ENCODE measurements around the gene RAB28.

Gene RAB28

DNA sequence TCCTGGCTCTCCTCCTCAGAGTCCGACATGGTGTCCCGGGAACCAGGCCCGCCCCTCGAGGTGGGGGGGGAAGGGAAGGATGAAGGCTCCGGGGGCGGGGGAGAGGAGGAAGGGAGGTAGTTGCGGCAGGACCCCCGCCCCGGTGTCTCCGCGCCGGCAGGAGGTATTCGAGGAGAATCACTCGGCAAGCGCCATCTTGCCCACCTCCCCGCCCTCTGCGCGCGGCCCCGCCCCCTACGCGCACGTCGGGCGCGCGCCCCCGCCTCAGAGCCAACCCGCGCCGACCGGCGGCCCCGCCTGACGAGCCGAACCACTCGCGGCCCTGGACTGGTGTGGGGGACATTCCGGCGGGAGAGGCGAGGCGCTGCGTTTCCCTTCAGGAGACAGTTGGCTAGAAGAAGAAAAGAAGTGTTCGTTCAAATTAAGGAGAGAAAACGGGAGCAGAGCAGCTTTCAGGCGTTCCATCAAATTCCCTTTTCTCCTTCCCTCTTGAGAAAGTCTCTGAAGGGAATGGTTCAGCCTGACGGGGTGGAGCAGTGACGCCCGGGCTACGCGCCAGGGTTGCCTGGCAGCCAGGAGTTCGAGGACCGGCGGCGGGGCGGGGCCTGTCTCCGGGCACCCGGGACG, at the start of gene RAB28:
RAB28 (minus strand) TSS at position 219 of the 627 bp plus-strand sequence.
- DNase-seq, result peak; percentile 95

DNA sequence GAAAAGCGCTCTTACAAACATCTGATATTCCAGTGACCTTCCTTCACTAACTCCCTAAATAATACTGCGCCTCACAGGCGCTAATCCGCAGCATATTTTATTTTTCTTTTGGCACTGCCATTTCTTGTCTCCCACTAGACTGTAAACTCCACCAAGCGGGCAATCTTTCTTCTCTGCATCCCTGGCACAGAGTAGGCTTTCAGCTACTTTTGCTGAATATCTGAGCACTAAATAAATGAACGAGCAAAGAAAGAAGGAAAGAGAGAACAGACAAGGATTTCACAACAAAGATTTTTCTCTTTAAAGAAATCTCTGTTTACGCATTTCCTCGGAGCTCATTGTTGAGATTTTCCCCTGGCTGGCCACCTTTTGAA, 47.5 kb upstream of the RAB28 start:
- no peak for DNase-seq

DNA sequence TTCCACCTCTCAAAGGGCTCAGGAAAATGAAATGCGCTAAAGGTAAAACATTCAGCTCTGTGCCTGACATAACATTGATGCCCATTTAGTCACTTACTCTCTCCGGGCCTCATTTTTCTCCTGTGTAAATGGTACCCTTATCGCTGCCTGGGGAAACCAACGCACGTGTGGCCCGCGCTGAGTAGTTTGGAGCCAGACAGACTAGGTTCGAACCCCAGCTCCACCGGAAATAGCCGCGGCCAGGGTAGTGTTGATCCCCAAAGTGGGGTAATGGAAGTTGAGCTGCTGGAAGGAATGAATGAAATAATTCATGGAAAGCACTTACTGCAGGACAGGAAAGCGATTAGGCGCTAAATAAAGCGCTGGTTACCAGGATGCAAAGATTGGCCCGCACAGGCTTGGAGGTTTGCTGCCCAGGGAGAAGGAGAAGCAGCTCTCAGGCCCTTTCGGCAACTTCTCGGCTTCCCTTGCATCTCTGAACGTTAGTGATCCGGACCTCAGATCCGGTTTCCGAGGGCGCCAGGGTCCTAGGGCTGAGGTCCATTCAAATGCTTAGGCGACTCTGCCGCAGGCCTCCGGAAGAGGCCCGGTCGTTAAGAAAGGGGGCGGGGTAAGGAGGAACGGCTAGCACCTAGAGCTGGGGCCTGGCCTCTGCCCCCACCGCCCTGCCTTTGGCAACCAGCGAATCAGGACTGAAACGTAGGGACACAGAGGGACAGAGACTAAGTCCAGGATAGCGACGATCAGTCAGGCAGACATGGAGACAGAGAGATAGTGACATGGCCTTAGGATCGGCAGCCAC, 46.9 kb upstream of the RAB28 start:
- no peak for DNase-seq

DNA sequence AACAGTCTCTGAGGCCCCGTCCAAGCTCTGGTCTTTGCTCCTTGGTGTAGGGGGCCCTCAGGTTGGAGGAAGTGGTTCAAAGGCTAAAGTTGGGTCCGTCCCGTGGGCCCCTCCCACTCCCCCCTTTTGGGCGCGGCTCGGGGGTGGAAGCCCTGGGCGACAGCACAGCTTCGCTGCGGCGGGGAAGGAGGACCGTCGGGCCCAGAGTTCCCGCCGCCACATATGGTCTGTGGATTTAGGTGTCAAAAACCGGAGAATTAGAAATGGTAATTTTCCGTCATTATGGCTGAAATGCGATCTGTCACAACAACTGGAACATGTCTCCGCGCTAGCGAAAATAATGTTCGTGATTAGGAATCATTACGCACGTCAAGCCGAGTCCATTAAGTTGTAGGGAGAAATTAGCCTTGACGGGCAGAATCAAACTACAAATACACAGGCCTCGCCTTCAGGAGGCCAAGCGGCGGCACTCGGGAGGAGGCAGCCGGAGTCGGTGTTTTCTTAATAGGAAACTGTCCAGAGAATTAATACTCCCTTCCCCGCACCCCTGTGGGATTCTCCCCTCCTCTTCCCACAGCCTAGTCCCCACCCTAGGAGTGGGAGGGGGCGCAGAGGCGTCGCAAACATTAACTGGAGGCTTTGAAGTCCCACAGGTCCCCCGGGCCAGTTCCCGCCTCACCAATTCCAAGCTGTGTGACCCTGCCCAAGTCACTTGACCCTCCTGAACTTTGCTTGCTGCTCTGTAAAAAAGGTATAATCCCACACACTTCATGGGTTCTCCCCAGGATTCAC, 45.2 kb upstream of the RAB28 start:
- DNase-seq, result no peak

DNA sequence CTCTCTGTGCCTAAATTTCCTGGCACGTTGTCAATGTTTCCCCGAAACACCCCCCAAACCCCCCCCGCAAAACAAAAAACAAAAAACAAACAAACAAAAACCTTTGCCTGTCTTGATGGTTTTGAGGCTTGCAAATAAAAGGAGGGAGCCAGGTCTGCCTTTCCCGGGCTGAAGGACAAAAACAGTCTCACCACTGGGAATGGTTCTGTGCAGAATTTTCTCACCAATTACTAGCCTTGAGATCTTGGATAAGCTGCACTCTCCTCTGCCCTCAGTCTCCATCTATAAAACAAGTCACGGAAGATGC, 44.6 kb upstream of the RAB28 start:
- DNase-seq, result no peak

DNA sequence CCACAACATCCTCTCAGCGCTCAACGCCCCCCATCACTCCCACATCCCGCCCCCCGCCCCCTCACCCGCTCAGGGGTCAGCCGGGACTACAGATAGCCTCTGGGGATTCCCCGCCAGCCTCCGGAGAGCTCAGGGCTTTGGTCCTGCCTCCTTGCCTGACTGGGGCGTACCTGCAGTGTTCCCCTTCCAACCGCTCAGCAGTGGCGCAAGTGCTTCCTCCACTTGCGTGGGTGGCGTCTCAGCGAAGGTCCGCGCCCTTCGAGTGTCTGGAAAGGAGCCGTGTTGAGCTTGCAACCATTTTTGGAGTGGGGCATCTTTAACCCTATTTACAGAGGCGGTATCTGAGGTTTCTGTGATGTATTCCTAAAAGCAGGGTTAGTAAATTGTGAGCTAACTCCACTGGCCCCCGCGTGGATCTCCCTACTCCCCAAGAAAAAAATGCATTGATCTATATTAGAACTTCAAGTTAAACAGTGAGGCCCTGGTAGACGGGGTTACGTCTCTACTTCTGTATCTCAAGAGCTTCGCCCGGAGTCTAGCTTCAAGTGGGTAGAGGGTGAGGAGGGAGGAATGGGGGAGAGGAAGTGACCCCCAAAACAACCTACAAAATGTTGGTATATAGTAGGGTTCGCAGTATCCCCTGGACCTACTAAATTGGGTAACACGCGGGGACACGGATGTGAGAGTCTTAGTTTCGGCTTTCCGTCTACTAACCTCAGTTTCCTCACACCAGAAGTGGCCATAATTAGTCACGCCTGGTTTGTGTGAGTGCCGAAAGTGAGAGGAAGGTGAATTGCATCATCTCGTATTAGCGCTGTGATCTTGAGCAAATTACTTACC, 44.1 kb upstream of the RAB28 start:
- no peak for DNase-seq

DNA sequence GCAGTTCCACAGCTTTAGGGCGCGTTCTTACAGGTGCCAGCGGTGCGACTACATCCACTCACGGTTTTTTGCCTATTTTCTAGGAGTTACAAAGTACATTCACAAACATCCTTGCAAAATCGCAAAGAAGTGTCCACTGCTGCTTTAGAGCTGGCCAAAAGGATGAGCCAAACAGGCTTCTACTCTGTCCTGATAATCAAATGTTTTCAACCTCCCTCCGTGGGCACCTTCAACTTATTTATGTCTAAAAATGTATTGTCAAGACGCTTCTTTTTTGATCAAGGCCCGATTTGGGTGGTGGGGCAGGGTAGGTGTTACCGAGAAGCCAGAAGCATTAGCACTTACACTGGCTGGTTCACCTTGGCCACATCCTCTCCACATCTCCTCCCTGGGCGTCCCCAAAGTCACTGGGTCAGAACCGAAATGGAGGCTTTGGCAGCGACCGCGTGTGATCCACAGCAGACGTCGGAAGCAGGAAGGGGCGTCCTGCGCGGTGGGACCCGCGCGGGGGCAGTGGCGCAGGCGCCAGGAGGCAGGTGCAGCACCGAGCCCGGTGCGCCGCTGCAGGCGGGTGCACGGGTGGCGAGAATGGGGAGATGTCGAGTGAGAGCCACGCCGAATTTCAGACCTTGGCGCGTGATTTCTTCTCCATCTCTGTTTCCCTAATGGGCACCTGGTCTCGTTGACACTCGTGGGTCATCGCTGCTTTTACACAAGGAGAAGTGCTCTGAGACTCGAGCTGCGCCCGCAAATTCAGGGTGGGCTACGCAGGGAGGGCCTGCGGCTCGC, 43.2 kb upstream of the RAB28 start:
- no peak for DNase-seq

DNA sequence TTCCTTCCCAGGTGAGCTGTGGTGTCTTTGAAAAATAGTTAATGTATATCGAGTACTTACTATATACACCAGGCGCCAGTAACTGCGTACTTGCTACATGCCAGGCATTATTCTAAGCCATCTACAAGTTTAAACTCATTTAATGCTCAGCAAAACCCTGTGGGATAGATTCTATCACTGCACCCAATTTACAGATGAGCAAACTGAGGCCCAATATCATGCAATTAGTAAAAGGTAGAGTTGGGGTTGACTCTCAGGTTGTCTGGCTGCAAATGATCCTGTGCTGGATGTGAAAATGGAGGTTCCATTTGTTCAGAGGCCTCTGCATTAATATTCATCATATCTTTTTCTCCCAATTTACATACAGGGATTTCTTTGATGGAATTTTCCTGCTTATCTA, 42.5 kb upstream of the RAB28 start:
- DNase-seq, result no peak

DNA sequence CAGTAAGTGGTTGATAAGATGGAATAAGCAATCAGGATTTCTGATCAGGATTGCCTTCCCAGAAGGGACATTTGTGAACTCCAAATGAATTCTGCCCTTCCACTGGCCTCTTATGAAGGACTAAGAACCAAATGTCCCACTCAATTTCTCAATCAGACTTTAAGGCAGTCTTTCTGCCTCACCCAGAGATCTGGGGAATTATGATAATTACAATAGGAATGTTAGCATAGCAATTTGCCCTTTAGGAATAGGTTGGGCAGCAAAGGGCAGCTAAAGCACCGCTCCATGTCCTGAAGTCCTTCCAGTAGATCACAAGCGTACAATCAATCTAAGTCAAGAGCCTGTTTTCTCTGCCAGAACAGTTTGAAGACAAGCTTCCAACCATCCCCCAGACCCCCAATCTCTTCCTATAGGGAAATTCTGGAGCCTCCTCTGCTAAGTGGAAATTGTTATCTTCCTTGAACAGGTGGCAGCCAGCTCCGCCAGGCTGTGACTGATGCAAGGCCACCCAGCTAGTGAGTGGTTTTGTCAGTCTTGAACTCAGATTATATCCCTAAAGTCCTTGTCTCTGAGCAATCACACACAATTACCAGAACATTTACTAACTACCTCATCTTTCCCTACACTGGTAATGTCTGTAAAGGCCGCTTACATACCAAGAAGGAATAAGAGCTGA, 41.6 kb upstream of the RAB28 start:
- DNase-seq, result no peak

DNA sequence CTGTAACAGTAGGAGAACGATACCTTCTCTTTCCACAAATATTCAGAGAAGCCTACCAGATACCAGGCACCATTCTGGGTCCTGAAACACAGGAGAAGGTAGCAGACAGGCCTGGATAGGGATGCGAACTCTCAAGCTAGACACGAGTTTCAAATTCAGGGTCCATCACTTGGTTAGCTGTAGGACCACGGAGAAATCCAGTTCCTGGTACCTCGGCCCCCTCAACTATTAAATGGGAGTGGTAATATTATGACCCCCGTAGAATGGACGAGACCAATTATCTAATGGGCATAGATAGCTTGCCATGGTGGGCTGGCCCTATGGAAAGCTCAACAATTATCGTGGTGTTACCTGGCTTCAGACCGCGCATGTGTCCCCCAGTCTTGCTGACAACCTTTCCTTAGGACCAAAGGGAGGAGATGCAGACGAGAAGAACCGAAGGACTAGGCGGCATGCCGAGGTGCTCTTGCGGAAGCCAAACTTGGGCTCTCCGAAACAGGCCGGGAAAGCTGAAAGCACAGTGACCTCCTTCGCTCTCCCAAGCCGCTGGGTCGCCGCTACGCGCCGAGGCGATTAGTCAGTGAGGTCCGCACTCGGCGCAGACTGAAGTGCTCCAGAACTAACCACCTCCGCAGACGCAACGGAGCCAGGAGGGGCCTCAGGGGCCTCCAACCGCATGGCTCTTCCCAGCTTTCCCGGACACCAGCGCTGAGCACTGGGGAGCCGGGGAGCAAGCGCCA, 40.5 kb upstream of the RAB28 start:
- no peak for DNase-seq

DNA sequence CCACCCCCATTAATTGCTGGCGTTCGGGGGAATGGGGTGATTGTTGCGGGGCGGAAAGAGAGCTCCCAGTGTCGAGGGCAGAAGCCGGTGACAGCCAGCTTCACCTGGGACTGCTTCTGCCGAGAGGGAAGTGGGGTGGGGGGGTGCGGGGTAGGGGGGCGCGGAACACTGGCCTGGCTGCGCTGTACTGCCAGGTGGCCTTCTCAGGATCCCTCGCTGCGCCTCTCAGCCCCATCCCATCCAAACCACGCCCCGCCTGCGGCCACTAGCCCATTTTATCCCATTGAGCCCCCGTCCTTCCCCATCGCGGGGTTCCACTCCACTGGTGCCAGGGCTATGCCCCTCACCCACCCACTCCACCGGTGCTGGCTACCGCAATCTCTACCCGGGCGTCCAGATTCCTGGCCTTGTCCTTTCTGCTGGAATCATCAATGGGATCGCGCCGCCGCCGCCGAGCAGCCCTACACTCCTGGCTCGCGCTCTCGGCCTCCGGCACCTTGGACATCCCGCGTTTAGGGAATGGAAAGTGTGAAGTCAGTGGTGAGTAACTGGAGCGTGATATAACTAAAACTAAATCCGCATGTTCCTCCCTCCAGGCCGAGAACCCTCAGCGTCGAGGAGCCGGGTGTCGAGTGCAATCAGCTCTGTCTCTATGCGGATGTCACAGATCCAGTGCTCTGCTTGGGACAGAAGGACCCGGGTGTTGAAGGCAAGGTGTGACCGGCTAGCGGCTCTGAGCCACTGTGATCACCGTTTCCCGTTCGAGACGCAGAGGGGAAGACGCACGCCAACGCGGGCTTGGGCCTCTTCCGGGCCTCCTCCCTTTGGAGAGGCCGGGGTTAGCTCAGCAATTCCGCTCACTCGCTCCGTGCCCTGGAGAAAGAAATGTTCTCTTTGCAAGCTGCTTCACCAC, 39.7 kb upstream of the RAB28 start:
- no peak for DNase-seq

DNA sequence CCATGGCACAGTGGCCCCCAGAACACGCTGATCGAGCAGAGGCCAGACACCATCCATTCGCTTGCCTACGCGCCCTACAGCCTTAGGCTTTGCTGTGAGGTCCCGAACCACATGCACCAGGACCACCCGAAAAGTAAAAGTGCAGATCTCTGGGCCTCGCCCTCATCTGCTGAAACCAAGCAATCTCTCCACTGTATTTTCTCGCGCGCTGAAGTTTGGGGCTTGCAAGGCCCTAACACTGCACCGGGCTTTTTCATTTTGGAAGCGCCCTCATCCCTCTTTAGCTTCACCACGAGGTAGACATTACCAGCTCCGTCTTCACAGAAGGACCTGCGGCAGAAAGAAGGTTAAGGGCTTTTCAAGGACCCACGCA, 39.0 kb upstream of the RAB28 start:
- DNase-seq, result no peak

DNA sequence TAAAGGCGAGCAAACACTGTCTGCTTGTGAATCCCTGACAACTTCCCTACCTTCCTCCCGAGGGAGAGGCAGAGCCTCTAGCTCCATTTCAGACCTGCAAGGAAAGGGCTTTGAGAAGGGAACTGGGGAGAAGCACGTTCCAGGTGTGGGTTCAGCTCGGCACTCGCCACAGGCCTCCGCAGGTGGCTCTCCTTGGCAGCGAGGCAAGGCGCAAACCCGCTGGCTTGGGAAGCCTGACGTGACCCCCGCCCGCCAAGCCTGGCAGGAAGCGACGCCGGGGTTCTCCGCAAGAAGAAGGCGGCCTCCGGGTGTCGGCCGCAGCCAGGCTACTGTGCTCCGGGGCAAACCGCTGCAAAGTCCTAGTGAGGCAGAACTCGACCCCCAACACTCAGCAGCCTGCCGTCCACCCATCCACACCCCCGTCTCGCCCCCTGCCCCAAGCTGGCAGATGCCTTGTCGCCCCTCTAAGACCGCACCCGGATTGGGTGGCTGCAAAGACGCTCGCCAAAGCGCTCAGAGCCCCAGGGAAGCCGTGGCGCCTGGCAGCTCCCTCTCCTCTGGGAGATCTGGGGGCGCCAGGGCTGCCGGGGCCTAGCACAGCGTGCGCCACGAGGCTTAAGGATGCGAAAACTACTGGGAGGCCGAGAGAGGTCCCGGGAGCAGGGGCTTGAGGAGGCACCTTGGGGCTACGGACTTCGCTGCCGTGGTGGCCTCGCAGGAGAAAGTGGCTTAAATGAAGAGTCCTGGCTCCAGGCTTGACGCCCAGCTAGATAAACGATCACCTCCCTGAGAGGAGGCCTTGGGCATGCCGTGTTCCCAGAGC, 38.4 kb upstream of the RAB28 start:
- DNase-seq, result no peak

DNA sequence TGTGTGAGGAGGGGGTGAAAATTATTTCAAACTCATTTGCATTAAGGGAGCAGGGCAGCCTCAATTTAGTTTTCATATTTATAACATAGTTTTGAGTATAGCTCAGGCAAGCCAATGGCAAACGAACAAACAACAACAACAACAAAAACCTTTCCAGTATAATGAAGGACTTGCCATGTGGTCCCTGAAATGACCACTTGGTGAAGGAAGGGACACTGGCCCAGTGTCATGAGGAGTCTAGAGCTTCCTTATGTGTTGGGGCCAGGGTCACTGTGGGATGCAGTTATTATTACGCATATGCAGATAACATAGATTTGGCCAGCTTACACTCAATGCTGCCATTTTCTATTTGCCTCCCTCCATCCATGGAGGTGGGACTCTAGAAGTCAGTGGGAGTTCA, 36.9 kb upstream of the RAB28 start:
- no peak for DNase-seq

DNA sequence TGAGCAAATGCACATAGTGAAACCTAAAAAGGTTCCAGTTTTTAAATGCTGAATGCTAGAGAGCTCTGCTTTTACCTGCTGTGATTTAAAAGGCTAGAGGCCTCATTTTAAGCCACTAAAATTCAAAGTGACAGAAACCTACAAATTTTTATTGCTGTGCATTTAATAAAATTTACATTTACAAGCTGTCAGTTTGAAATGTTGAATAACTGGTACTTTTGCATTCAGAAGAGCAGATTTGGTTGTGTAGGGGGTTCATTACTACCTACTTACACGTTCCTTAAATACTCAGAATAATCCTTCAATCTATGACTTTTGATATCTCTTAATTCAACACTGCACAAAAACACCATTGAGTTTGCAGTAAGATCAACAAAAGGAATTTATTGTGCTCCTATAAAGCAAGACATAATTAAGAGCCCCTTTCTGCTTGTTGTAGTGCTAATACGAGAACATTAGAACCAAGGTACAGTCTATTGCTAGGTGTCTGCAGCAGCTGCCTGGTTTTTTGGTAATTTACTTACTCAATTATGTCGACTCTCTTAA, 32.2 kb upstream of the RAB28 start:
- DNase-seq, result no peak

DNA sequence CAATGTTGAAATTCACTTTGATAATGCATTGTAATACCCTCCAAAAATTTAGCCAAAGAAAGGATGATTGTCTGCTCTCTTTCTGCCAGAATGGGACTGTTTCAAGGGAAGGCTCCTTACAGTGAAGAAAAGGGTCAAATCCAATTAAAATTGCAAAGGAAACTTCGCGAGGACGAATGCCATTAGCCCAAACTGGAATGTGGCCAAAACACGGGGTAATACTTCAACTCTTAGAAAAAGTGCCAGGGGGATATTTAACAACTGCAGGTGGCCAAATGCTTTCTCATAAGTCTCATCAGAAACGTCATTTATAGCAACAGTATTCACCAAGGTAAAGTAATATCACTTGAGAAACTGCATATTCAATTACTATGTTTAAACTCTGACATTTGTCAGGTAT, 31.1 kb upstream of the RAB28 start:
- no peak for DNase-seq

DNA sequence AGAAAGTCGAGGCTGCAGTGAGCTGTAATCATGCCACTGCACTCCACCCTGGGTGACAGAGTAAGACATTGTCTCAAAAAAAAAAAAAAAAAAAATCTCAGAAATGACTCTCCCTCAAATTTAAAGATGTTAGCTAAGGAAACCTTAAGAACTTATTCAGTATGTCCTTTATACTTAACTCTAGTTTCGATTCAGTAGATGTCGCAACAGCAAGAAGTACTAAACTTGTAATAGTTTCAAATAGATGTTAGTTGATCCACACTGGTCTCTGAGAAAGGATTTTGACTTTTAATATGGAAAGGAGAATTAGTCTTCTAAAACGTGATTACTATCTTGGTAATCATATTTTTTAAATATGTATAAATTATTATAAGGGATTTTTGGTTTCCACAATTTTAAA, 30.6 kb upstream of the RAB28 start:
- DNase-seq, result no peak

DNA sequence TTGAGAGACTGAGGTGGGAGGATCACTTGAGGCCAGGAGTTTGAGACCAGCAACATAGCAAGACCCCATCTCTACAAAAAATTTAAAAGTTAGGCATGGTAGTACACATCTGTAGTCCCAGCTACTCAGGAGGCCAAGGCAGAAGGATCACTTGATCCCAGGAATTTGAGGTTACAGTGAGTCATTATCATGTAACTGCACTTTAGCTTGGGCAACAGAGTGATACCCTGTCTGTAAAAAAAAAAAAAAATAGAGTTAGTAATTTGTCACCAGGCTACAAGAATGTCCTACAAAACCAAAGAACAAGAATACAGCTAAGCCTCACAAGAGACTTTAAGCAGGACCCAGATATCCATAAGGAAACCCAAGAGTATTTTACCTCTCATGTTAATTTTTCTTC, 27.0 kb upstream of the RAB28 start:
- DNase-seq, result no peak

DNA sequence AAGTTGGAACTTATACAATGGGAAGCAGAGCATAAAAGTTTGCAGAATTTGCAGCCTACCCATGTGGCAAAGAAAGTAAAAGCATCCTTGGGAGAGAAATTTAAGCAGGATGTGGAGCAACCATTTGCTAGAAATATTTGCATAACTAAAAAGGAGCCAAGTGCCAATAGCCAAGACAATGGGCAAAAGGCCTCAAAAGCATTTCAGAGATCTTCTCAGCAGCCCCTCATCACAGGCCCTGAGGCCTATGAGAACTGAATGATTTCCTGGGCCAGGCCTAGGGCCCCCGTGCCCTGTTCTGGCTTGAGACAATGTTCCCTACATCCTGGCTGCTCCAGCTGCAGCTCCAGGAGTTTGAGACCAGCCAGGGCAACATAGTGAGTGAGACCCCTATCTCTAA, 25.3 kb upstream of the RAB28 start:
- DNase-seq, result no peak

Data from activated CD4-positive, CD25-positive, alpha-beta regulatory T cell treated with anti-CD3 and anti-CD28 coated beads, Interleukin-2, amount 50 U/mL, for 72 hours (primary cell).